Measurements from ENCODE around the gene APBB1.

DNA sequence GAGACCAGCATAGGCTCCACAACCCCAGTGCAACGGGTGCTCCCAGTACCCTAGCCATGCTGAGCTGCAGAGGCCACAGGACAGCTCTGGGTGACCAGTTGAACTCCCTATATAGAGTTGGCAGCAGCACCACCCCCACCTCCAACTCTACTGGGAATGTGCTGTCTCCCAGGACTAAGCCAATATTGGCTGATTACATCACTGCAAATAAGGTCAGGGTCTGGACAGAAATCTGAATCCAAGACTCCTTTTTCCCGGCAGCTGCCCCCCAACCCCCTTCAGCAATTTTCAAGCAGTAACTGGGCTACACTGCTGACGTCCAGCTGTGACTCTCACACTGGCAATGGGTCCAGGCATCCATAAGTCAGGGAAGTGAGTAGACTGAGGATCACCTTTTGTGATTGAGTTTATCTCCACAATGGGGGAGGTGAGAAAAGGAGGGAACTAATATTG is 22.0 kb upstream of the APBB1 start, which contains the start of gene HPX:
- TF ChIP-seq, protein P1, sequence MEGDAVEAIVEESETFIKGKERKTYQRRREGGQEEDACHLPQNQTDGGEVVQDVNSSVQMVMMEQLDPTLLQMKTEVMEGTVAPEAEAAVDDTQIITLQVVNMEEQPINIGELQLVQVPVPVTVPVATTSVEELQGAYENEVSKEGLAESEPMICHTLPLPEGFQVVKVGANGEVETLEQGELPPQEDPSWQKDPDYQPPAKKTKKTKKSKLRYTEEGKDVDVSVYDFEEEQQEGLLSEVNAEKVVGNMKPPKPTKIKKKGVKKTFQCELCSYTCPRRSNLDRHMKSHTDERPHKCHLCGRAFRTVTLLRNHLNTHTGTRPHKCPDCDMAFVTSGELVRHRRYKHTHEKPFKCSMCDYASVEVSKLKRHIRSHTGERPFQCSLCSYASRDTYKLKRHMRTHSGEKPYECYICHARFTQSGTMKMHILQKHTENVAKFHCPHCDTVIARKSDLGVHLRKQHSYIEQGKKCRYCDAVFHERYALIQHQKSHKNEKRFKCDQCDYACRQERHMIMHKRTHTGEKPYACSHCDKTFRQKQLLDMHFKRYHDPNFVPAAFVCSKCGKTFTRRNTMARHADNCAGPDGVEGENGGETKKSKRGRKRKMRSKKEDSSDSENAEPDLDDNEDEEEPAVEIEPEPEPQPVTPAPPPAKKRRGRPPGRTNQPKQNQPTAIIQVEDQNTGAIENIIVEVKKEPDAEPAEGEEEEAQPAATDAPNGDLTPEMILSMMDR (IDR thresholded peaks at IDR 0.05): no peak
- TF ChIP-seq POLR2A (IDR thresholded peaks at IDR 0.05): no peak
